Spleen (tissue), 7 donors: ENCODE data around the gene PMM2.

Source experiments
- CTCF ChIP-seq, 11 experiments: fragments of 200-600 bp in 7 of 11; fragments of 450-650 bp in 4 of 11; sonication (generic) in 4 of 11; IDR thresholded peaks in 8 of 11; conservative IDR thresholded peaks in 3 of 11; 1 replicate in 7 of 11; 2 replicates in 4 of 11; pipeline versions ENCODE4 v1.4.0 to v1.8.0; 2016 to 2021; ENCODE audit warnings: antibody characterized with exemption in 11 of 11, inconsistent platforms in 4 of 11, mild to moderate bottlenecking in 1 of 11
- POLR2A ChIP-seq, 3 donors: fragments of 450-650 bp; IDR thresholded peaks; one replicate each; pipeline ENCODE4 v1.5.1; 2017; ENCODE audit warnings: antibody characterized with exemption in 3 of 3, mild to moderate bottlenecking in 1 of 3
- POLR2AphosphoS5 ChIP-seq, 3 donors: sonication (generic); formaldehyde crosslinking; IDR thresholded peaks; one replicate each; pipeline ENCODE4 v1.5.1; 2017; ENCODE audit warnings: antibody characterized with exemption in 3 of 3
- donor health status: DM: no; HTN: no; CAD: no; lungs with moderate emphysema.
- donor health status: DM: no; HTN: no; CAD: no.
- donor health status: DM: no; HTN: no; CAD: no.

GRCh38 chr16:8867932-8868415 is 70.3 kb downstream of the PMM2 start:
- TF ChIP-seq CTCF (IDR thresholded peaks at IDR 0.05 in 8 of 11, conservative IDR thresholded peaks at IDR 0.05 in 3 of 11) (no peak), POLR2A (IDR thresholded peaks at IDR 0.05) (no peak), POLR2AphosphoS5 (IDR thresholded peaks at IDR 0.05) (no peak)
